Peyer's patch (tissue), 4 donors: ENCODE data around the gene RABGEF1. TPM values are rescaled to one million over a fixed set of nuclear protein-coding genes. Genes with fewer than 3 reads are reported as not detected.
"Not testable (repeated sequence)": the region's sequence is repeated elsewhere in the genome, so short reads cannot be mapped to it uniquely, and the experiment has no call there.

ENCODE experiments used
- DNase-seq, 3 donors: peaks; one replicate each; pipeline ENCODE4 v3.0.0-alpha.2; 2017 to 2019
- H3K27ac ChIP-seq, 4 donors: fragments of 200-600 bp; sonication (generic); one replicate each; pipeline ENCODE4 v1.5.1; 2016 to 2019
- H3K27me3 ChIP-seq, 2 donors: fragments of 200-600 bp; sonication (generic); one replicate each; pipeline ENCODE4 v1.5.1; 2019
- H3K36me3 ChIP-seq, 3 donors: fragments of 200-600 bp; sonication (generic); one replicate each; pipeline ENCODE4 v1.5.1; 2016 to 2019
- H3K4me1 ChIP-seq, 4 donors: fragments of 200-600 bp; sonication (generic); one replicate each; pipeline ENCODE4 v1.5.1; 2016 to 2019
- H3K4me3 ChIP-seq, 4 donors: fragments of 200-600 bp; sonication (generic); 1 replicate in 3 of 4; 2 replicates in 1 of 4; pipeline ENCODE4 v1.5.1; 2016 to 2019; ENCODE audit warnings: mild to moderate bottlenecking in 1 of 4
- H3K9me3 ChIP-seq, 4 donors: fragments of 200-600 bp; sonication (generic); one replicate each; pipeline ENCODE4 v1.5.1; 2016 to 2019; ENCODE audit warnings: mild to moderate bottlenecking in 1 of 4
- POLR2A ChIP-seq, 2 donors: fragments of 450-650 bp; IDR thresholded peaks; one replicate each; pipeline ENCODE4 v1.5.1; 2017; ENCODE audit warnings: antibody characterized with exemption in 2 of 2, mild to moderate bottlenecking in 2 of 2, moderate library complexity in 2 of 2
- total RNA-seq, 4 donors: library from RNA; depleted of rRNA; stranded (reverse); fragments of >200 nt; gene quantifications; one replicate each; pipeline ENCODE4 v1.1.0, GENCODE V29; 2016
- TF ChIP-seq, protein P1 (sequence below), 6 experiments: fragments of 450-650 bp in 4 of 6; fragments of 200-600 bp in 2 of 6; sonication (generic) in 1 of 6; IDR thresholded peaks; one replicate each; pipeline ENCODE4 v1.5.1; 2017 to 2019; ENCODE audit warnings: antibody characterized with exemption in 6 of 6, mild to moderate bottlenecking in 3 of 6, moderate library complexity in 1 of 6

Gene RABGEF1
- total RNA-seq, 4 donors from 2014 or later = 24.2 to 47.9 (median 28.1) TPM

DNA sequence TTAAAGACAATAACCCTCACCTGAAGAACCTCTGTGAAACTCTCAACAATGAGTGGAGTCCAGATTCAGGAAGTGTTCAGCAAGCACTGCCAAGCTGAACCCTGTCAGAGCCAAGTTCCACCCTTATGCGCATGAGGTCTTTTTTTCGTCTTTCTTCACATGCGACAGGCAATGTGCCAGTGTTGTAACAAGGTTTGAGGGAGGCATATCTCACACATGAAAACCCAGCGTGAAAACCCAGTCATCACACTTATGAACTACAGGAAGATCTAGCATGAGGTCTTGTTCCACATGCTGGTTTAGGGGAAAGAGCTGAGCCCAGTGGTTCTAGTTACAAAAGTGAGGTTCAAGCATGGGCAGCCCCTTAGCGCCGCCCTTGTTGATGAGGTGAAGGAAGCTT lies 49.7 kb downstream of the RABGEF1 start:
- no peaks in the 10 kb centered on the region for H3K4me1 ChIP-seq

DNA sequence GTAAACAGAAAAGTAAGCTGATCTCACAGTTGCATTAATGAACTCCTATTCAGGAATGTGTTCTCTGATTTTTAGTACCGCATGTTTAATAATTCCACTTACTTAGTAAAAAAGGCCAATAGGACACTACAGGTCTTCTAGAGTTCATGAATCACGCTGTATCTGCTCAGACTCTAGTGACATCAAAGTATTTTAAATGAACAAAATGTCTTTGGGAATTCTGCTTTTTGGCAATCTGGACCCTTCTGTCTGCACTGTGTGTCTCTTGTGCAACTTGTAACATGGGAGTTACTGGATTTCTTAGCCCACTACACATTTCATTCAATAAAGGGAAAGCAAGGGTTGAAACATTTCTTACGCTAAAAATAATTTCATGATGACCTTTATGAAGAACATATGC lies 50.2 kb downstream of the RABGEF1 start:
- no peak for TF ChIP-seq POLR2A (IDR thresholded peaks at IDR 0.05)
- TF ChIP-seq, protein P1, sequence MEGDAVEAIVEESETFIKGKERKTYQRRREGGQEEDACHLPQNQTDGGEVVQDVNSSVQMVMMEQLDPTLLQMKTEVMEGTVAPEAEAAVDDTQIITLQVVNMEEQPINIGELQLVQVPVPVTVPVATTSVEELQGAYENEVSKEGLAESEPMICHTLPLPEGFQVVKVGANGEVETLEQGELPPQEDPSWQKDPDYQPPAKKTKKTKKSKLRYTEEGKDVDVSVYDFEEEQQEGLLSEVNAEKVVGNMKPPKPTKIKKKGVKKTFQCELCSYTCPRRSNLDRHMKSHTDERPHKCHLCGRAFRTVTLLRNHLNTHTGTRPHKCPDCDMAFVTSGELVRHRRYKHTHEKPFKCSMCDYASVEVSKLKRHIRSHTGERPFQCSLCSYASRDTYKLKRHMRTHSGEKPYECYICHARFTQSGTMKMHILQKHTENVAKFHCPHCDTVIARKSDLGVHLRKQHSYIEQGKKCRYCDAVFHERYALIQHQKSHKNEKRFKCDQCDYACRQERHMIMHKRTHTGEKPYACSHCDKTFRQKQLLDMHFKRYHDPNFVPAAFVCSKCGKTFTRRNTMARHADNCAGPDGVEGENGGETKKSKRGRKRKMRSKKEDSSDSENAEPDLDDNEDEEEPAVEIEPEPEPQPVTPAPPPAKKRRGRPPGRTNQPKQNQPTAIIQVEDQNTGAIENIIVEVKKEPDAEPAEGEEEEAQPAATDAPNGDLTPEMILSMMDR (IDR thresholded peaks at IDR 0.05) = no peak
- no peaks in the 10 kb centered on the region for H3K27me3 ChIP-seq
- H3K9me3 ChIP-seq = no peaks in the 10 kb centered on the region
- no peaks in the 10 kb centered on the region for H3K4me1 ChIP-seq
- peaks cover 0 to 74% (median 0%) of the 10 kb centered on the region in 3 donors for H3K36me3 ChIP-seq
- no peak overlapping the region for H3K27ac ChIP-seq
- DNase-seq = no peak
- H3K4me3 ChIP-seq = no peak overlapping the region

More for the DNA sequence above, 49.7 kb downstream of the RABGEF1 start:
- no peaks in the 10 kb centered on the region for H3K27me3 ChIP-seq
- peaks cover 0 to 74% (median 0%) of the 10 kb centered on the region in 3 donors for H3K36me3 ChIP-seq
- H3K27ac ChIP-seq = no peak overlapping the region
- no peaks in the 10 kb centered on the region for H3K9me3 ChIP-seq
- DNase-seq = no peak
- H3K4me3 ChIP-seq = no peak overlapping the region
- no peak for TF ChIP-seq POLR2A (IDR thresholded peaks at IDR 0.05)
- TF ChIP-seq, protein P1 (IDR thresholded peaks at IDR 0.05) = no peak

DNA sequence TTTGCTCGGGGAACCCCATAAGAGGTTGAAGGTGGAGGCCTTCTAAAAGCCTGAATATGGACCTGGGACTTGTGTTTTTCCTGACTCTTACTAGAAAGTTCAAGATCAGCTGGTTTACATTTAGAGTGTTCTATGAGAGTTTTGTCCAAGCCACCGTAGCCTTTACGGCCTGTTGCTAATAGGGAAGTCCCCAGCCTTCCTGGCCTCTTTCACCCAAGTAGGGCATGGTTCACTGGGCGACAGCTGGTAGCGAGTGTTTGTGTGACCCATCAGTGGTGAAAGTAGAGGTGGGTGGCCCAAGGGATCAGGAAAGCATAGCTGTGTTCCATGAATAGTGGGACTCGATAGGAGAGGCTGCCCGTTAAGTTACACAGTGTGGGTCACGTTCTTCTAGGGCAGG lies 60.1 kb downstream of the RABGEF1 start:
- Histone ChIP-seq H3K4me1 (no peaks in the 10 kb centered on the region), H3K4me3 (no peak overlapping the region), H3K27ac (no peak overlapping the region), H3K36me3 (peaks cover 0 to 91% (median 0%) of the 10 kb centered on the region in 3 donors), H3K9me3 (no peaks in the 10 kb centered on the region), H3K27me3 (no peaks in the 10 kb centered on the region)
- no peak for TF ChIP-seq POLR2A (IDR thresholded peaks at IDR 0.05)
- DNase-seq = no peak

DNA sequence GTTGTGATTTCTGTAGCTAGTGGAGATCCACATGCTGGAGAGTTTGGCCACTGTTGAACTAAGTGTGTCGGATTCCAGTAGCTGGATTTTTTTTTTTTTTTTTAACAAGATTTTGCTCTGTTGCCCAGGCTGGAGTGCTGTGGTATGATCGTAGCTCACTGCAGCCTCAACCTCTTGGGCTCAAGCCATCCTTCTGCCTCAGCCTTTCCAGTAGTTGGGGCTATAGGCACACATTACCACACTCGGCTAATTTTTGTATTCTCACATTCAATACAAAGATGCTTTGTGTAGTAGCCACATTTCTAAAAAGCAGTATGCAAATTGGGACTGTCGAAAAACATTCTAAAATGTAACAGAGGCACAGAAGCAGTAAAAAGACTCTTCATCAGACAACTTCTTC lies 63.5 kb downstream of the RABGEF1 start:
- Histone ChIP-seq H3K27ac (no peak overlapping the region), H3K9me3 (no peaks in the 10 kb centered on the region), H3K27me3 (no peaks in the 10 kb centered on the region), H3K4me1 (no peaks in the 10 kb centered on the region), H3K4me3 (no peak overlapping the region), H3K36me3 (peaks cover 0 to 90% (median 0%) of the 10 kb centered on the region in 3 donors)
- TF ChIP-seq, protein P1 (IDR thresholded peaks at IDR 0.05) = no peak
- TF ChIP-seq POLR2A (IDR thresholded peaks at IDR 0.05) = no peak
- no peak for DNase-seq

DNA sequence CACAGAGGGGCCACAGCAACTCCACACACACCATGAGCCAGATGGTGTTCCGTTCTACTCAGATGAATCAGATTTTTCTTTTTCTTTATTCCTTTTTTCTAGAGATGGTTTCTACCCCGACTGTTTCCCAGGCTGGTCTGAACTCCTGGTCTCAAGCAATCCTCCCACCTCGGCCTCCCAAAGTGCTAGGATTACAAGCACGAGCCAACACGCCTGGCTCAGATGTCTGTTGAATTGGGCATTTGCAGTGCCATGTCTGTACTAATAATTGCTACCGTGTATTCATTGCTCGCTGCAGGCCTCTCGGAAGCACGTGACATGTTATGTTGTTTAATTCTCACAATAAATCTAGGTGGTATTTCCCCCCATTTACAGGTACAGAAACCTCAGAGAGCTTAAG lies 67.2 kb downstream of the RABGEF1 start:
- Histone ChIP-seq H3K4me3 (no peak overlapping the region), H3K27ac (no peak overlapping the region), H3K27me3 (no peaks in the 10 kb centered on the region), H3K9me3 (no peaks in the 10 kb centered on the region), H3K4me1 (no peaks in the 10 kb centered on the region), H3K36me3 (peaks cover 0 to 84% (median 0%) of the 10 kb centered on the region in 3 donors)
- DNase-seq = no peak
- TF ChIP-seq POLR2A (IDR thresholded peaks at IDR 0.05) = no peak
- TF ChIP-seq, protein P1 (IDR thresholded peaks at IDR 0.05) = no peak

DNA sequence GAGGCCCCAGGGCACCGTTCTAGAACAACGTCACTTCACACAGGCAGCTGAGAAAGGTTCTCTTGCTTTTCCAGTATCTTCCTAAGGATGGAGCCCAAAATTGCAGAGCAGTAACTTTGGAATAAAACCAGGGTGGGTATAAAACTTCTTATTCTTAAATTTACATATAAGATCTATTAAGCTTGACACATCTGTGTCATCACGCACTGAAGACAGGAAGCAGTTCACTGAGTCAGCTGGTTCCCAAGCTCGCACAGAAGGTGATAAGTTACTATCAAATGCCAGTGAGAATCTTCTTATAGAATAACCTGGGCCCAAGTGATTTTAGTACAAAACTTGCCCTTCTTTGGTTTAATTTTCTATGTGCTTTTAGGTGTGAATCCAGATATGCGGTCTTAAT lies 70.2 kb downstream of the RABGEF1 start:
- H3K4me1 ChIP-seq = no peaks in the 10 kb centered on the region
- no peak for TF ChIP-seq POLR2A (IDR thresholded peaks at IDR 0.05)
- TF ChIP-seq, protein P1 (IDR thresholded peaks at IDR 0.05) = no peak
- peaks cover 0 to 61% (median 0%) of the 10 kb centered on the region in 3 donors for H3K36me3 ChIP-seq
- no peaks in the 10 kb centered on the region for H3K9me3 ChIP-seq
- H3K27ac ChIP-seq = no peak overlapping the region
- DNase-seq = no peak
- no peak overlapping the region for H3K4me3 ChIP-seq
- H3K27me3 ChIP-seq = no peaks in the 10 kb centered on the region

DNA sequence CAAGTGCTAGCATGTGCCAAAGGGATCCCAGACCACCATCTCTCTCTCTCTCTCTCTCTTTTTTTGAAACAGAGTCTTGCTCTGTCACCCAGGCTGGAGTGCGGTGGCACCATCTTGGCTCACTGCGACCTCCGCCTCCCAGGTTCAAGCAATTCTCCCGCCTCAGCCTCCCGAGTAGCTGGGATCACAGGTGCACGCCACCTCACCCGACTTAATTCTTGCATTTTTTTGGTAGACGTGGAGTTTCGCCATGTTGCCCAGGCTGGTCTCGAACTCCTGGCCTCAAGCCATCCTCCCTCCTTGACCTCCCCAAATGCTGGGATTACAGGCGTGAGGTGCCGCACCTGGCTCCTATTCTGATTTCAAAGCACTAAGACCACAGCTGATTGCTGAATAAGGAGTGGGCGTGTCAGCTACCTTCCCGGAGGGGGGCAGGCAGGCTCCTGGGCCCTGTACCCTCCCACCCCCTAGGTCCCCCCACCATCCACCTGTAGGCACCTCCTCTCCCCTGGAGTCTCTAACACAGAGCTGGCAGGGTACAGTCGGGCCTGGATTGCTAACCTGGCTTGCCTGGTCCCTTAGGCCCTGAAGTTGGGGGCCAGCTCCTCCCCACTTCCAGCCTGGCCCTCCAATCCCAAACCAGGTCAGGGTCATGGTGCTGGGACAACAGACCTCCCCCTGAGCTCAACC lies 74.8 kb downstream of the RABGEF1 start:
- H3K4me3 ChIP-seq, DNase-seq, H3K9me3 ChIP-seq, H3K4me1 ChIP-seq, H3K27ac ChIP-seq, H3K27me3 ChIP-seq: not testable (repeated sequence)
- H3K36me3 ChIP-seq = peaks cover 0 to 16% (median 0%) of the 10 kb centered on the region in 3 donors
